H1 (cell line): ENCODE measurements around the gene COX19. TPM values are rescaled to one million over a fixed set of nuclear protein-coding genes. Genes with fewer than 3 reads are reported as not detected.

Experiments
- CTCF ChIA-PET: fragments of 300-600 bp; sonication (Branson Sonifier 250); formaldehyde crosslinking; loops from one replicate; lab custom pipeline; 2021; ENCODE audit not compliant: partially characterized antibody; lab: Charles Lee
- POLR2A ChIA-PET: fragments of 300-600 bp; sonication (Branson Sonifier 250); formaldehyde crosslinking; loops from one replicate; lab custom pipeline; 2021; ENCODE audit warnings: inconsistent platforms; ENCODE audit not compliant: partially characterized antibody; lab: Charles Lee
- DNase-seq, 2 experiments: peaks; one replicate each; pipeline versions ENCODE4 v3.0.0 to v3.0.0-alpha.2; 2010 to 2022; ENCODE audit warnings: low spot score in 2 of 2, low read depth in 1 of 2, mixed read lengths in 1 of 2
- FAIRE-seq: peaks from 2 replicates; lab custom pipeline; 2011; peaks lifted over from hg19 to GRCh38; lab: Jason Lieb, UNC
- H2AFZ ChIP-seq: 2 replicates; pipeline ENCODE4 v1.8.1; 2012; ENCODE audit warnings: low read length, inconsistent platforms
- H2AK5ac ChIP-seq: 2 replicates; pipeline ENCODE4 v1.6.1; 2013; ENCODE audit warnings: low read depth, low read length
- H2BK120ac ChIP-seq: replicated peaks from 2 replicates; pipeline ENCODE3; 2013; ENCODE audit warnings: low read depth, low read length, inconsistent platforms
- H2BK12ac ChIP-seq: 2 replicates; pipeline ENCODE4 v1.6.1; 2013; ENCODE audit warnings: low read depth, low read length
- H2BK15ac ChIP-seq: 2 replicates; pipeline ENCODE4 v1.6.1; 2013; ENCODE audit warnings: low read length
- H2BK20ac ChIP-seq: 2 replicates; pipeline ENCODE4 v1.6.1; 2013; ENCODE audit warnings: low read length
- H2BK5ac ChIP-seq: 2 replicates; pipeline ENCODE4 v1.6.1; 2013; ENCODE audit warnings: low read depth, low read length
- H3K14ac ChIP-seq: 2 replicates; pipeline ENCODE4 v1.6.1; 2013; ENCODE audit warnings: inconsistent platforms; ENCODE audit not compliant: insufficient read length
- H3K18ac ChIP-seq: 2 replicates; pipeline ENCODE4 v1.6.1; 2013; ENCODE audit warnings: low read length; ENCODE audit errors: extremely low read depth
- H3K23ac ChIP-seq: 2 replicates; pipeline ENCODE4 v1.6.1; 2013; ENCODE audit warnings: inconsistent platforms; ENCODE audit not compliant: insufficient read length
- H3K23me2 ChIP-seq: 2 replicates; pipeline ENCODE4 v1.6.1; 2013; ENCODE audit warnings: low read depth, low read length
- H3K27ac ChIP-seq: 2 replicates; pipeline ENCODE4 v1.6.1; 2011; ENCODE audit warnings: low read depth, low read length, inconsistent platforms
- H3K27me3 ChIP-seq, 4 experiments: replicated peaks in 1 of 4; 1 replicate in 1 of 4; 2 replicates in 3 of 4; pipeline versions ENCODE4 v1.6.1 to v1.8.1; 2011 to 2013; ENCODE audit warnings: low read length in 3 of 4, mild to moderate bottlenecking in 3 of 4, inconsistent platforms in 2 of 4, mixed read lengths in 2 of 4, moderate library complexity in 1 of 4; ENCODE audit not compliant: control insufficient read depth in 3 of 4, insufficient read depth in 3 of 4; ENCODE audit errors: extremely low read depth in 1 of 4
- H3K36me3 ChIP-seq, 4 experiments: 2 replicates each; pipeline versions ENCODE4 v1.6.1 to v1.8.1; 2011 to 2013; ENCODE audit warnings: mild to moderate bottlenecking in 4 of 4, low read length in 3 of 4, moderate library complexity in 2 of 4, control low read depth in 1 of 4, inconsistent platforms in 1 of 4; ENCODE audit not compliant: insufficient read depth in 4 of 4, control insufficient read depth in 2 of 4
- H3K4ac ChIP-seq: replicated peaks from 2 replicates; pipeline ENCODE3; 2013; ENCODE audit warnings: low read length, low read depth, mixed read lengths, inconsistent platforms; ENCODE audit not compliant: insufficient read length
- H3K4me1 ChIP-seq, 4 experiments: replicated peaks in 1 of 4; 1 replicate in 1 of 4; 2 replicates in 3 of 4; pipeline versions ENCODE4 v1.6.1 to v1.8.1; 2011 to 2013; ENCODE audit warnings: low read length in 3 of 4, inconsistent platforms in 2 of 4, mixed read lengths in 1 of 4; ENCODE audit not compliant: insufficient read depth in 4 of 4, control insufficient read depth in 3 of 4
- H3K4me2 ChIP-seq, 2 experiments: 2 replicates each; pipeline versions ENCODE4 v1.6.1 to v1.8.1; 2011 to 2013; ENCODE audit warnings: low read depth in 2 of 2, low read length in 2 of 2, control low read depth in 1 of 2, inconsistent platforms in 1 of 2, mild to moderate bottlenecking in 1 of 2; ENCODE audit not compliant: insufficient read depth in 1 of 2
- H3K4me3 ChIP-seq, 4 experiments: fragments of 200-600, 300-600 bp in 1 of 4; sonication (generic), shearing (Covaris generic), sonication (Bioruptor Twin) in 1 of 4; 2 replicates each; pipeline versions ENCODE4 v1.5.1 to v1.8.1; 2011 to 2016; ENCODE audit warnings: low read length in 4 of 4, low read depth in 3 of 4, control low read depth in 2 of 4, inconsistent platforms in 2 of 4, mild to moderate bottlenecking in 2 of 4, mixed read lengths in 1 of 4, moderate library complexity in 1 of 4; ENCODE audit not compliant: insufficient read depth in 2 of 4; ENCODE audit errors: extremely low read depth in 1 of 4
- H3K56ac ChIP-seq: replicated peaks from 2 replicates; pipeline ENCODE3; 2013; ENCODE audit warnings: low read depth, mild to moderate bottlenecking, mixed read lengths, low read length, inconsistent platforms; ENCODE audit not compliant: insufficient read length
- H3K79me1 ChIP-seq: 2 replicates; pipeline ENCODE4 v1.6.1; 2013; ENCODE audit warnings: low read depth, low read length, control low read depth
- H3K79me2 ChIP-seq, 2 experiments: 2 replicates each; pipeline versions ENCODE4 v1.6.1 to v1.8.1; 2012 to 2013; ENCODE audit warnings: low read length in 2 of 2, mild to moderate bottlenecking in 2 of 2, inconsistent platforms in 1 of 2; ENCODE audit not compliant: insufficient read depth in 2 of 2, control insufficient read depth in 1 of 2
- H3K9ac ChIP-seq, 4 experiments: replicated peaks in 1 of 4; 1 replicate in 1 of 4; 2 replicates in 3 of 4; pipeline versions ENCODE4 v1.6.1 to v1.8.1; 2011 to 2013; ENCODE audit warnings: low read depth in 3 of 4, low read length in 3 of 4, control low read depth in 2 of 4, mild to moderate bottlenecking in 2 of 4, moderate library complexity in 2 of 4, inconsistent platforms in 1 of 4; ENCODE audit errors: extremely low read depth in 1 of 4
- H3K9me3 ChIP-seq, 2 experiments: 2 replicates each; pipeline versions ENCODE4 v1.6.1 to v1.8.1; 2012 to 2013; ENCODE audit warnings: mild to moderate bottlenecking in 2 of 2, moderate library complexity in 2 of 2, control low read depth in 1 of 2, inconsistent platforms in 1 of 2, low read depth in 1 of 2, low read length in 1 of 2, mixed read lengths in 1 of 2; ENCODE audit not compliant: insufficient read depth in 2 of 2
- H4K20me1 ChIP-seq, 2 experiments: replicated peaks in 1 of 2; 2 replicates each; pipeline versions ENCODE3 to v1.8.1; 2011 to 2013; ENCODE audit warnings: inconsistent platforms in 2 of 2, low read length in 2 of 2, mild to moderate bottlenecking in 1 of 2; ENCODE audit not compliant: insufficient read depth in 2 of 2, control insufficient read depth in 1 of 2
- H4K5ac ChIP-seq: 2 replicates; pipeline ENCODE4 v1.6.1; 2013; ENCODE audit warnings: low read length, low read depth, mixed read lengths, inconsistent platforms; ENCODE audit not compliant: insufficient read length
- H4K8ac ChIP-seq: 2 replicates; pipeline ENCODE4 v1.8.0; 2013; ENCODE audit warnings: mild to moderate bottlenecking, moderate library complexity, low read length, inconsistent platforms; ENCODE audit not compliant: insufficient read depth; ENCODE audit errors: extremely low read depth
- H4K91ac ChIP-seq: replicated peaks from 2 replicates; pipeline ENCODE3; 2013; ENCODE audit warnings: low read length, mixed read lengths, inconsistent platforms; ENCODE audit not compliant: insufficient read length
- CEBPB ChIP-seq: IDR thresholded peaks from 2 replicates; pipeline ENCODE4 v1.6.1; 2012; ENCODE audit warnings: low read depth, low read length
- CTCF ChIP-seq, 3 experiments: IDR thresholded peaks; 1 replicate in 2 of 3; 2 replicates in 1 of 3; pipeline versions ENCODE4 v1.5.1 to v1.6.1; 2011; ENCODE audit warnings: low read length in 3 of 3, mild to moderate bottlenecking in 3 of 3, inconsistent platforms in 2 of 3, low read depth in 1 of 3, moderate library complexity in 1 of 3; ENCODE audit not compliant: insufficient read depth in 1 of 3; ENCODE audit errors: control extremely low read depth in 1 of 3
- EZH2 ChIP-seq: fragments of 200-600 bp; sonication (generic); IDR thresholded peaks from 2 replicates; pipeline ENCODE4 v1.7.1; 2012; ENCODE audit warnings: low read depth, mild to moderate bottlenecking, moderate library complexity, low read length, inconsistent platforms; ENCODE audit not compliant: severe bottlenecking
- MAX ChIP-seq: IDR thresholded peaks from 2 replicates; pipeline ENCODE4 v1.6.1; 2012; ENCODE audit warnings: inconsistent platforms
- POLR2AphosphoS5 ChIP-seq: IDR thresholded peaks from 2 replicates; pipeline ENCODE4 v1.6.1; 2011; ENCODE audit warnings: low read depth, low read length
- RFX5 ChIP-seq: IDR thresholded peaks from 2 replicates; pipeline ENCODE4 v1.6.1; 2011; ENCODE audit warnings: low read depth, low read length, improper control_type of control experiment, borderline replicate concordance
- RXRA ChIP-seq: IDR thresholded peaks from 2 replicates; pipeline ENCODE4 v1.6.1; 2011; ENCODE audit warnings: low read depth, mild to moderate bottlenecking, low read length, moderate library complexity; ENCODE audit not compliant: insufficient read depth
- SP4 ChIP-seq: IDR thresholded peaks from 2 replicates; pipeline ENCODE4 v1.6.1; 2012; ENCODE audit warnings: low read length, inconsistent platforms
- TEAD4 ChIP-seq: IDR thresholded peaks from 2 replicates; pipeline ENCODE4 v1.6.1; 2012; ENCODE audit warnings: low read depth, low read length, inconsistent platforms, mixed read lengths
- WGBS, 2 experiments: shearing (Covaris generic) in 1 of 2; methylation state at CpG; one replicate each; pipeline versions ENCODE4 v1.1.6 to v1.1.7; 2013 to 2015; ENCODE audit warnings: low lambda C conversion rate in 2 of 2, mixed read lengths in 2 of 2, inconsistent platforms in 1 of 2, low coverage in 1 of 2, missing lambda C conversion rate in 1 of 2; ENCODE audit not compliant: insufficient replicate concordance in 2 of 2, insufficient coverage in 1 of 2, insufficient read length in 1 of 2; ENCODE audit errors: extremely low coverage in 1 of 2, missing lambda C conversion rate in 1 of 2; 5-methylcytosine and 5-hydroxymethylcytosine counted together
- polyA plus RNA-seq, 7 experiments: library from polyadenylated mRNA; depleted of rRNA in 3 of 7; stranded (reverse) in 5 of 7; unstranded in 2 of 7; fragments of >200 nt in 5 of 7; fragments of 200-250 nt in 2 of 7; gene quantifications; 1 replicate in 5 of 7; 2 replicates in 1 of 7; 4 replicates in 1 of 7; pipeline versions ENCODE4 v1.2.1 to v1.2.3, GENCODE V29; 2011 to 2013; ENCODE audit warnings: missing spikeins in 2 of 7, mixed read lengths in 2 of 7
- total RNA-seq: library from RNA; stranded (reverse); fragmentation: NEBNext Ultra II Directional; extraction: Animal tissue kit (Norgen Biotek cat#: 25700); gene quantifications from 2 replicates; pipeline ENCODE4 v1.2.1, GENCODE V29; 2021

The COX19 gene
- total and polyA plus RNA-seq, 2 of the 8 experiments (the other 6 are each of a cell fraction or from before 2014, with no cell fraction given): 3.9 to 7.9 TPM

GRCh38 chr7:1004018-1004852 is 28.9 kb upstream of the COX19 start:
- Histone ChIP-seq H4K8ac (no peak overlapping the region; the same call in 1 of the 2 replicates), H3K14ac (no peak overlapping the region), H3K4me3 (no peak overlapping the region), H3K4ac (no peak overlapping the region), H3K36me3 (peaks cover 0 to 5% (median 0%) of the 10 kb centered on the region in 4 experiments; a peak in 2 of 8 replicates), H4K91ac (no peak overlapping the region), H3K56ac (no peak overlapping the region), H3K23ac (no peak overlapping the region), H2BK20ac (no peak overlapping the region), H3K27me3 (no peaks in the 10 kb centered on the region), H2AK5ac (no peak overlapping the region), H3K79me2 (no peaks in the 10 kb centered on the region; a peak in 1 of 4 replicates), H3K79me1 (peaks cover 4% of the 10 kb centered on the region), H4K20me1 (peaks cover 0 to 8% of the 10 kb centered on the region in 2 experiments), H2BK120ac (no peak overlapping the region), H2BK5ac (no peak overlapping the region), H3K4me2 (no peak overlapping the region), H3K9me3 (no peaks in the 10 kb centered on the region; a peak in 1 of 4 replicates), H3K27ac (no peak overlapping the region), H3K9ac (no peak overlapping the region), H3K23me2 (no peaks in the 10 kb centered on the region), H4K5ac (no peak overlapping the region), H2BK12ac (0 out of 2 replicates have a peak overlapping the region, but pooled peaks have one; percentile 9), H2BK15ac (no peak overlapping the region), H3K4me1 (peaks cover 0 to 3% (median 2%) of the 10 kb centered on the region in 4 experiments; a peak in 2 of 7 replicates), H3K18ac (no peak overlapping the region), H2AFZ (no peak overlapping the region)
- WGBS, 2 experiments: 91% methylated on average over 30 of the region's 32 CpGs; no CpG with 5 or more reads in 1 of the 2 experiments
- DNase-seq (no peak), FAIRE-seq (no peak)
- ChIA-PET CTCF (interaction anchor here (2.3 to 4.7 kb wide), 2 partner anchors 10 to 61 kb away, joined by 9 to 36 read pairs; no protein-coding TSS in a partner anchor), POLR2A (no interaction called here)
- TF ChIP-seq RXRA (no peak), TEAD4 (no peak), MAX (no peak), RFX5 (no peak), SP4 (no peak), POLR2AphosphoS5 (no peak), CEBPB (no peak), EZH2 (no peak), CTCF (IDR thresholded peaks at IDR 0.05; ENCODE audit: control extremely low read depth in 1 of 3, insufficient read depth in 1 of 3, low read depth in 1 of 3, low read length in 3 of 3) (no peak)
